Left colon (tissue), 2 donors: Measurements from ENCODE around the gene P4HA1. TPM values are rescaled to one million over a fixed set of nuclear protein-coding genes. Genes with fewer than 3 reads are reported as not detected.
"Not testable (repeated sequence)": the region's sequence is repeated elsewhere in the genome, so short reads cannot be mapped to it uniquely, and the experiment has no call there.

ENCODE experiments used
- ATAC-seq: fragments of 200-7000 bp; cut with Tn5 transposase; one replicate; pipeline ENCODE4 v1.9.1; 2020; ENCODE audit warnings: mild to moderate bottlenecking, moderate library complexity
- DNase-seq, 2 donors: peaks; one replicate each; pipeline ENCODE4 v3.0.0-alpha.2; 2020
- intact Hi-C, 2 donors: fragments of 100-400 bp; cut with DNase I in 1 of 2; cut with micrococcal nuclease in 1 of 2; formaldehyde crosslinking; loops; one replicate each; pipeline versions ENCODE4 v1.11.2 to v1.14.0; 2022; cut with DNase I, micrococcal nuclease
- total RNA-seq, 2 donors: library from RNA; stranded (reverse); fragmentation: NEBNext Ultra II Directional; extraction: Animal tissue kit (Norgen Biotek cat#: 25700); gene quantifications; one replicate each; pipeline ENCODE4 v1.2.1, GENCODE V29; 2021
- donor health status: DM: no; HTN: no; CAD: no.
- donor health status: DM: yes; HTN: yes; CAD: no.

P4HA1 gene
- total RNA-seq, 2 donors from 2014 or later = 14.1 to 33.3 TPM

- ATAC-seq (no peak), DNase-seq (no peak)
- intact Hi-C loops = no loop called here
Measured at GRCh38 chr10:73003822-73004221, 92.8 kb downstream of the P4HA1 start.

DNA sequence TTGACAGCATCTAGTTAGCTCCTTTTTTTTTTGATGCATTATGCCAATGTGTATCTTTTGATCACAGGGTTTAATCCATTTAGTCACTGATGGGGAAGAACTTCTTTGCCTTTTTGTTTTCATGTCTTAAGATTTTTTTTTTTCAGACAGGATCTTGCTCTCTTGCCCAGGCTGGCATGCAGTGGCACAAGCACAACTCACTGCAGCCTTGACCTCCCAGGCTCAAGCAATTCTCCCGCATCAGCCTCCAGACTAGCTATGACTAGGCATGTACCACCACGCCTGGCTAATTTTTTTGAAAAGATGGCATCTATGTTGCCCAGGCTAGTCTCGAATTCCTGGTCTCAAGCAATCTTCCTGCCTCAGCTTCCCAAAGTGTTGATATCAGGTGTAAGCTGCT, 95.7 kb downstream of the P4HA1 start:
- ATAC-seq (no peak), DNase-seq (no peak)
- intact Hi-C loops = no loop called here

DNA sequence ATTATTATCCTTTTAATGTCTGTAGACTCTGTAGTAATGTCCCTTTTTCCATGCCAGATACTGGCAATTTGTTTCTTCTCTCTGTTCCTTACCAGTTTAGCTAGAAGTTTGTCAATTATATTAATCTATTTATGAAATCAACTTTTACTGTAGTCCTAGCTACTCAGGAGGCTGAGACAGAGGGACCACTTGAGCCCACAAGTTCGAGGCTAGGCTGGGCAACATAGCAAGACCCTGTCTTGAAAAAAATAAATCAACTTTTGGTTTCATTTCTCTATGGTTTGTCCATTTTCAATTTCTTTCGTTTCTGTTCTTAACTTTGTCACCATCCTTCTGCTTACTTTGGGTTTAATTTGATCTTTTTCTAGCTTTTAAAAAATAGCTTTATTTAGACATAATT, 99.6 kb downstream of the P4HA1 start:
- no peak for ATAC-seq
- intact Hi-C loops = no loop called here
- no peak for DNase-seq

DNA sequence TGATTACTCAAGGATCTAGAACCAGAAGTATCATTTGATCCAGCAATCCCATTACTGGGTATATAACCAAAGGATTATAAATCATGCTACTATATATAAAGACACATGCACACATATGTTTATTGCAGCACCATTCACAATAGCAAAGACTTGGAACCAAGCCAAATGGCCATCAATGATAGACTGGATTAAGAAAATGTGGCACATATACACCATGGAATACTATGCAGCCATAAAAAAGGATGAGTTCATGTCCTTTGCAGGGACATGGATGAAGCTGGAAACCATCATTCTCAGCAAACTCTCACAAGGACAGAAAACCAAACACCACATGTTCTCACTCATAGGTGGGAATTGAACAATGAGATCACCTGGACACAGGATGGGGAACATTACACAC, 101.2 kb downstream of the P4HA1 start:
- intact Hi-C loops, ATAC-seq, DNase-seq: not testable (repeated sequence)

DNA sequence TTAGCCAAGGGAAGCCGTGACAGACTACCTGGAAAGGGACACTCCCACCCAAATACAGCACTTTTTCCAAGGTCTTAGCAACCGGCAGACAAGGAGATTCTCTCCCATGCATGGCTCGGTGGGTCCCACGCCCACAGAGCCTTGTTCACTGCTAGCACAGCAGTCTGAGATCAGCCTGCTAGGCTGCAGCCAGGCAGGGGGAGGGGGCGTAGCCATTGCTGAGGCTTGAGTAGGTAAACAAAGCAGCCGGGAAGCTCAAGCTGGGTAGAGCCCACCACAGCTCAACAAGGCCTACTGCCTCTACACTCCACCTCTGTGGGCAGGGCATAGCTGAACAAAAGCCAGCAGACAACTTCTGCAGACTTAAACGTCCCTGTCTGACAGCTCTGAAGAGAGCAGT, 106.9 kb downstream of the P4HA1 start:
- DNase-seq, intact Hi-C loops, ATAC-seq: not testable (repeated sequence)

- ATAC-seq, DNase-seq, intact Hi-C loops: not testable (repeated sequence)
Measured at GRCh38 chr10:72984618-72985017, 112.0 kb downstream of the P4HA1 start.

DNA sequence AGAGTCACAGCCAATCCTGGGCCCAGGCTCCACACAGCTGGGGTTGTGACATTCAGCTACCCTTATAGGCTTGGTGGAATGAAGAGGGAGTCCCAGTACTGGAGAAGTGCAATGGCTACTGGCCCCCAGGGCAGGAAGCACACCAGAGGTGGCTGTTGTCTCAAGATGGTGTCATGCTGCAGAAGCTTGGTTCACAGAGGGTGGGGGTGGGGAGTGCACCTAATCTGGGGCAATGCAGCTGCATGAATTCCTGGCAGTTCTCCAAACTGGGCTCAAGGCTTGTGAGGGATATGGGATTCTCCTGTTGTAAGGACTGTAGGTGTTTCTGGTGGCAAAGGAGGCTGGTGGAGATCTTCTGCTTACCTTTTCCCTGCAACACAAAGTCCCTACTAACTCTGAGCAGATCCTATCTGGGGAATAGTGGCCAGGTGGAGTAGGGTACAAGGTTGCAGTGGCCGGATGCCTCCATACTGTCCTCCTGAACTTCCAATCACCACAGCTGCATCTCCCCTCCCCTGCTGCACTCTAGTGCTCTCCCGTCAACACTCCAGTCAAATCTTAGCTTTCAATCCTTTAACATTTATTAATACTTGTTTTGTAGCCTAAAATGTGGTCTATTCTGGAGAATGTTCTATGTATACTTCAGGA, 114.7 kb downstream of the P4HA1 start:
- ATAC-seq = no peak

DNA sequence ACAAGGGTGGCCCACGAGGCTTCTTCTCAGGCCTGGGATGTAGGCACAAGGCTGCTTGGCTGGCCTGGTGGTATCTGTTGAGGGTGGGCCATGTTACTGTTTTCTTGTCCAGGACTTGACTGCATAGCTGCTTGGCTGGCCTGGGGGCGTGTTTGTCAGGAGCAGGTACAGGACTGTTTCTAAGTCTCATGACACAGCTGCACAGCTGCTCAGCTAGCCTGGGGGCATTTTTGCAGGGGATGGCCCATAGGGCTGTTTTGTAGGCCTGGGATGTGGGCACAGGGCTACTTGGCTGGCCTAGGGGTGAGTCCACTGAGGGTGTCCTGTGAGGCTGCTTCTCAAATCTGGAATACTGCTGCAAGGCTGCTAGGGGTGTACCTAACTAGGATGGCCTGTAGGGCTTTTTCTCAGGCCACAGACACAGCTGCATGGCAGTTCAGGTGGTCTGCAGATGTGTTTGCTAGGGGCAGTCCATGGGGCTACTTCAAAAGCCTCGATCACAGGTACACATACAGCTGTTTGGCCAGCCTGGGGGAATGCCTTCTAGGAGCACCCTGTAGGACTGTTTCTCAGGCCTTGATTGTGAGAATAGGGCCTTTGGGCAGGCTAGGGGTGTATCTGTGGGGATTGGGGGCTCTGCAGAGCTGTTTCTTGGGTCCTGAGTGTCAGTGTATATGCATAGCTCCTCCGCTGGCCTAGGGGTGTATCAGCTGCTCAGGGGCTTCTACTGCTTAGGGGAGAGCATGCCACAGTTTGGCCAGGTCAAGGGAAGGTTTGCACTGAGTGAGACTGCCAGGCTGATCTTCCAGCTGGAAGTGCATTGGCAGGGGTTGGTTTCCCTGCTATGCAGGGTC, 115.4 kb downstream of the P4HA1 start:
- no peak for ATAC-seq
- intact Hi-C loops = no loop called here
- no peak for DNase-seq

More for the DNA sequence above, 114.7 kb downstream of the P4HA1 start:
- no peak for DNase-seq
- intact Hi-C loops = no loop called here

DNA sequence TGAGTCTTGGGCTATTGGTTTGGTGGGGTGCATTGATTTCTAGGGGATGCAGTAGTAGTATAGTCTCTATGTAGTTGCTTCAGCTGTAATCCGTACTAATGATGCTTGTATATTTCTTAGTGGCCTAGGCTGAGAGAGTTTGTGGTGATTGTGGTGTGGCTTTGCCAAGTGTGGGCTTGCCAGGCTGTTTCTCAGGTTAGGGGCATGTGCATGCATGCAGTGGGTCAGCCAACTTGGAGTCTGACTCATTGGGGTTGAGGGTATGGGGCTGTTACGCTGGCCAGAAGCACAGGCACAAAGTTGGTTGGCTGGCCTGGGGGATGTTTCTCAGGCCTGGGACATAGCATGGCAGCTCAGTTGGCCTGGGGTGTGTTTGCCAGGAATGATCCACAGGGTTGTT, 116.3 kb downstream of the P4HA1 start:
- ATAC-seq (no peak), DNase-seq (no peak)
- intact Hi-C loops = no loop called here

DNA sequence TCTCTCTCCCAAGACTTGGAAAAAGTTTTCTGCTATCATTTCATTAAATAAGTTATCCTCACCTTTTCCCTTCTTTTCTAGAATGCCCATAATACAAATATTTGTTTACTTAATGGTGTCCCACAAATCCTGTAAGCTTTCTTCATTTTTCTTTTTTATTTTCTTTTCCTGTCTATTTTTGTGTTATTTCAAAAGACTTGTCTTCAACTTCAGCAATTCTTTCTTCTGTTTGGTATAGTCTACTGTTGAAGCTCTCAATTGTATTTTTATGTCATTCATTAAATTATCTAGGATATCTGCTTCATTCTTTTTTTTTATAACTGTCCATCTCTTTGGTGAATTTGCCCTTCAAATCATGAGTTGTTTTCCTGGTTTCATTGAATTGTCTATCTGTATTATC, 117.0 kb downstream of the P4HA1 start:
- intact Hi-C loops = no loop called here
- ATAC-seq = no peak
- no peak for DNase-seq

DNA sequence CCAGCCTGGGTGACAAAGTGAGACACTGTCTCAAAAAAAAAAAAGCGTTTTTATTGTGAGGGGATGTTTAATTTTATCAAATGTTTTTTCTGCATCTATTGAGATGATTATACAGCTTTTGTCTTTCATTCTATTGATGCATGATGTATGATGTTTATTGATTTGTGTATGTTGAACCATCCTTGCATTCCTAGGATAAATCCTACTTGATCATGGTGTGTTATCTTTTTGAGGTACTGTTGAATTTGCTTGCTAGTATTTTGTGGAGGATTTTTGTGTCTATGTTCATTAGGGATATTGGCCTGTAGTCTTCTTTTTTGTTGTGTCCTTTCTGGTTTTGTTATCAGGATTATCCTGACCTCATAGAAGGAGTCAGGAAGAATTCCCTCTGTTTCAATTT, 119.8 kb downstream of the P4HA1 start:
- intact Hi-C loops = no loop called here
- no peak for ATAC-seq

More for the DNA sequence above, 119.8 kb downstream of the P4HA1 start:
- DNase-seq = no peak

Other genes with a start within 250 kb of the P4HA1 start
- gene OIT3, start 203.1 kb downstream of the P4HA1 start, total RNA-seq = under 1 TPM; 0.12 to 0.25 TPM
- 10 to 100 TPM in 1 of 2 donors, 1 to 10 TPM in 1; 5.1 to 29.5 TPM for gene PLA2G12B, start 142.1 kb downstream of the P4HA1 start, total RNA-seq
- gene NUDT13, start 13.6 kb upstream of the P4HA1 start, total RNA-seq = 1 to 10 TPM; 3.3 to 3.8 TPM
- gene ECD, start 71.1 kb upstream of the P4HA1 start, total RNA-seq = 10 to 100 TPM; 17.8 to 18.4 TPM
- 10 to 100 TPM; 14.5 to 20.0 TPM for gene FAM149B1, start 71.3 kb upstream of the P4HA1 start, total RNA-seq
- 10 to 100 TPM; 11.8 to 15.9 TPM for gene DNAJC9, start 150.4 kb upstream of the P4HA1 start, total RNA-seq
- 100 to 1,000 TPM in 1 of 2 donors, 10 to 100 TPM in 1; 86.0 to 116 TPM for gene MRPS16, start 155.8 kb upstream of the P4HA1 start, total RNA-seq